Measurements from ENCODE around the gene CDADC1. TPM values are rescaled to one million over a fixed set of nuclear protein-coding genes. Genes with fewer than 3 reads are reported as not detected.

CDADC1 gene
- total and polyA plus RNA-seq, 10 of the 15 experiments (the other 5 are each of a cell fraction or from before 2014, with no cell fraction given) = 2.6 to 7.3 (median 5.2) TPM

- FAIRE-seq (no peak), ATAC-seq (no peak), DNase-seq (ENCODE audit: low read depth, low spot score) (no peak)
- POLR2A ChIA-PET = no interaction called here
- no peak for TF ChIP-seq MYC (IDR thresholded peaks at IDR 0.05; ENCODE audit: insufficient read depth, insufficient read length, insufficient replicate concordance, low read length, severe bottlenecking)
- no peak for TF ChIP-seq SMARCA5 (IDR thresholded peaks at IDR 0.05)
- TF ChIP-seq RELB (IDR thresholded peaks at IDR 0.05; ENCODE audit: low read depth) = no peak
- no peak for TF ChIP-seq RAD51 (IDR thresholded peaks at IDR 0.05)
- TF ChIP-seq YBX1 (IDR thresholded peaks at IDR 0.05) = no peak
- no peak overlapping the region for H3K4me3 ChIP-seq
- intact Hi-C loops (cut with micrococcal nuclease; ENCODE audit: unreplicated experiment) = no loop called here
- no peak overlapping the region for H3K27ac ChIP-seq (ENCODE audit: control insufficient read depth, insufficient read depth)
- SMC1A ChIA-PET (ENCODE audit: uncharacterized antibody, unreplicated experiment) = interaction anchor here (0.6 to 1.6 kb wide), 2 partner anchors 10 to 489 kb away, joined by 4 to 5 read pairs; no protein-coding TSS in a partner anchor
- RAD21 ChIA-PET (ENCODE audit: unreplicated experiment) = interaction anchor here (0.6 to 1.6 kb wide), 2 partner anchors 30 to 766 kb away, joined by 3 read pairs; no protein-coding TSS in a partner anchor
- in situ Hi-C loops (cut with MboI) = no loop called here
- H3K27me3 ChIP-seq (replicated peaks in 1 of 2; ENCODE audit: control insufficient read depth in 2 of 2, insufficient read depth in 2 of 2, low read length in 1 of 2) = no peaks in the 10 kb centered on the region
- no peak overlapping the region for H3K9ac ChIP-seq (ENCODE audit: control insufficient read depth, insufficient read depth, low read length)
- H4K20me1 ChIP-seq (ENCODE audit: control insufficient read depth, insufficient read depth) = no peaks in the 10 kb centered on the region
- CTCF ChIA-PET = interaction anchor here (0.6 to 1.7 kb wide), 3 partner anchors 11 to 520 kb away, joined by 3 to 9 read pairs (median 3); no protein-coding TSS in a partner anchor
- peaks cover 8% of the 10 kb centered on the region for H3K79me2 ChIP-seq (ENCODE audit: control insufficient read depth, insufficient read depth, low read length)
- no peaks in the 10 kb centered on the region for H3K9me3 ChIP-seq (replicated peaks; ENCODE audit: control insufficient read depth, insufficient read depth, low read length)
- WGBS (ENCODE audit: insufficient coverage, insufficient replicate concordance, low lambda C conversion rate, missing lambda C conversion rate) = 82% methylated on average over 5 of the region's 5 CpGs
- no TSS peak for BruUV-seq (replicated peaks)
- no peaks in the 10 kb centered on the region for H3K36me3 ChIP-seq (ENCODE audit: control insufficient read depth in 2 of 2, insufficient read depth in 2 of 2, low read length in 1 of 2)
- no peak overlapping the region for H3K4me2 ChIP-seq (ENCODE audit: control insufficient read depth, insufficient read depth)
- H3K4me1 ChIP-seq (ENCODE audit: control insufficient read depth, insufficient read depth, low read length) = no peaks in the 10 kb centered on the region
- H2AFZ ChIP-seq (ENCODE audit: control insufficient read depth, low read depth, low read length) = no peak overlapping the region
Observed at GRCh38 chr13:49251326-49251725, 3.6 kb downstream of the CDADC1 start.

GRCh38 chr13:49253310-49253709 lies 5.6 kb downstream of the CDADC1 start:
- POLR2A ChIA-PET = no interaction called here
- no TSS peak for BruUV-seq (replicated peaks)
- SMC1A ChIA-PET (ENCODE audit: uncharacterized antibody, unreplicated experiment) = no interaction called here
- no peak for FAIRE-seq
- 100% methylated on average over 1 of the region's 1 CpG for whole genome bisulfite sequencing (ENCODE audit: insufficient coverage, insufficient replicate concordance, low lambda C conversion rate, missing lambda C conversion rate)
- in situ Hi-C loops (cut with MboI) = no loop called here
- Histone ChIP-seq H4K20me1 (ENCODE audit: control insufficient read depth, insufficient read depth) (no peaks in the 10 kb centered on the region), H3K9me3 (replicated peaks; ENCODE audit: control insufficient read depth, insufficient read depth, low read length) (no peaks in the 10 kb centered on the region), H3K27ac (ENCODE audit: control insufficient read depth, insufficient read depth) (no peak overlapping the region), H3K4me2 (ENCODE audit: control insufficient read depth, insufficient read depth) (no peak overlapping the region), H2AFZ (ENCODE audit: control insufficient read depth, low read depth, low read length) (no peak overlapping the region), H3K27me3 (replicated peaks in 1 of 2; ENCODE audit: control insufficient read depth in 2 of 2, insufficient read depth in 2 of 2, low read length in 1 of 2) (no peaks in the 10 kb centered on the region), H3K9ac (ENCODE audit: control insufficient read depth, insufficient read depth, low read length) (no peak overlapping the region), H3K79me2 (ENCODE audit: control insufficient read depth, insufficient read depth, low read length) (peaks cover 4% of the 10 kb centered on the region), H3K36me3 (ENCODE audit: control insufficient read depth in 2 of 2, insufficient read depth in 2 of 2, low read length in 1 of 2) (peaks cover 0 to 2% of the 10 kb centered on the region in 2 experiments; a peak in 1 of 4 replicates), H3K4me1 (ENCODE audit: control insufficient read depth, insufficient read depth, low read length) (no peaks in the 10 kb centered on the region), H3K4me3 (no peak overlapping the region)
- intact Hi-C loops (cut with micrococcal nuclease; ENCODE audit: unreplicated experiment) = no loop called here
- RAD21 ChIA-PET (ENCODE audit: unreplicated experiment) = no interaction called here
- no peak for DNase-seq (ENCODE audit: low read depth, low spot score)
- peak; percentile 43; the same call in 2 of the 3 replicates for ATAC-seq
- CTCF ChIA-PET = no interaction called here
- TF ChIP-seq CREM (IDR thresholded peaks at IDR 0.05; ENCODE audit: low read depth) (no peak), TCF3 (IDR thresholded peaks at IDR 0.05; ENCODE audit: borderline replicate concordance, insufficient read depth, low read depth, low read length) (no peak), YY1 (IDR thresholded peaks at IDR 0.05; ENCODE audit: low read depth, low read length) (no peak), RB1 (IDR thresholded peaks at IDR 0.05; ENCODE audit: borderline replicate concordance) (no peak), DPF2 (IDR thresholded peaks at IDR 0.05) (no peak), IKZF2 (IDR thresholded peaks at IDR 0.05) (no peak), KAT2A (conservative IDR thresholded peaks at IDR 0.05; ENCODE audit: control insufficient read depth, low read depth, low read length) (no peak), POLR2A (IDR thresholded peaks at IDR 0.05; ENCODE audit: low read depth, low read length) (no peak), ATF2 (IDR thresholded peaks at IDR 0.05; ENCODE audit: low read length) (no peak), CBX3 (IDR thresholded peaks at IDR 0.05; ENCODE audit: borderline replicate concordance, low read depth) (no peak), HDAC6 (IDR thresholded peaks at IDR 0.05; ENCODE audit: unreplicated experiment) (no peak)

Data from GM12878 (cell line).